NCI-H2227 (cell line): ENCODE results near the gene YAP1.
"Not testable (repeated sequence)": the region's sequence is repeated elsewhere in the genome, so short reads cannot be mapped to it uniquely, and the experiment has no call there.

Source experiments
- DNase-seq: peaks from one replicate; lab custom pipeline; 2025; ENCODE audit not compliant: unreplicated experiment; lab: John Stamatoyannopoulos, UW

The YAP1 gene

GRCh38 chr11:102238391-102238821 lies 128.2 kb downstream of the YAP1 start:
- DNase-seq: no peak

- no peak for DNase-seq
These were observed 129.2 kb downstream of the YAP1 start for GRCh38 chr11:102239448-102239847.

GRCh38 chr11:102239911-102240310 lies 129.7 kb downstream of the YAP1 start:
- no peak for DNase-seq

GRCh38 chr11:102240502-102240901 lies 130.3 kb downstream of the YAP1 start:
- no peak for DNase-seq

- DNase-seq: no peak
These were observed 130.8 kb downstream of the YAP1 start for GRCh38 chr11:102241026-102241425.

GRCh38 chr11:102243399-102243884 lies 133.2 kb downstream of the YAP1 start:
- DNase-seq: no peak

GRCh38 chr11:102244681-102245409 lies 134.6 kb downstream of the YAP1 start:
- no peak for DNase-seq

GRCh38 chr11:102251423-102251822 lies 141.2 kb downstream of the YAP1 start:
- DNase-seq: no peak

GRCh38 chr11:102252339-102252891 lies 142.2 kb downstream of the YAP1 start:
- no peak for DNase-seq

GRCh38 chr11:102253020-102253715 lies 142.9 kb downstream of the YAP1 start:
- DNase-seq: no peak

GRCh38 chr11:102254047-102254446 lies 143.8 kb downstream of the YAP1 start:
- no peak for DNase-seq

- DNase-seq: no peak
These were observed 146.0 kb downstream of the YAP1 start for GRCh38 chr11:102256251-102256650.

GRCh38 chr11:102260241-102260640 lies 150.0 kb downstream of the YAP1 start:
- no peak for DNase-seq

GRCh38 chr11:102263379-102264003 lies 153.2 kb downstream of the YAP1 start:
- no peak for DNase-seq

- not testable (repeated sequence) for DNase-seq
These were observed 154.5 kb downstream of the YAP1 start for GRCh38 chr11:102264704-102265103.

GRCh38 chr11:102266099-102266498 lies 155.9 kb downstream of the YAP1 start:
- no peak for DNase-seq

GRCh38 chr11:102267609-102268008 lies 157.4 kb downstream of the YAP1 start:
- no peak for DNase-seq

GRCh38 chr11:102268083-102268984 lies 158.1 kb downstream of the YAP1 start:
- peak; percentile 65 for DNase-seq

- DNase-seq: no peak
These were observed 158.8 kb downstream of the YAP1 start for GRCh38 chr11:102268985-102269470.

- DNase-seq: no peak
These were observed 159.7 kb downstream of the YAP1 start for GRCh38 chr11:102269927-102270326.
